K562 (cell line): ENCODE measurements around the gene CRY2. TPM values are rescaled to one million over a fixed set of nuclear protein-coding genes. Genes with fewer than 3 reads are reported as not detected.

ENCODE experiments used
- CBX2 ChIP-seq: fragments of 200-600 bp; sonication (generic); IDR thresholded peaks from one replicate; pipeline ENCODE4 v1.6.1; 2012; ENCODE audit warnings: mild to moderate bottlenecking, low read length, inconsistent platforms; ENCODE audit not compliant: insufficient read depth, poor library complexity, severe bottlenecking
- CREM ChIP-seq: IDR thresholded peaks from 2 replicates; pipeline ENCODE4 v1.6.1; 2014; ENCODE audit warnings: antibody characterized with exemption, low read depth
- HDAC1 ChIP-seq, 2 experiments: fragments of 450-650 bp; IDR thresholded peaks; 2 replicates each; pipeline ENCODE4 v1.6.1; 2016 to 2017; ENCODE audit warnings: inconsistent platforms in 1 of 2, mild to moderate bottlenecking in 1 of 2, moderate library complexity in 1 of 2
- KAT7 ChIP-seq: sonication (generic); formaldehyde crosslinking; IDR thresholded peaks from 2 replicates; pipeline ENCODE4 v1.8.0; 2022; ENCODE audit warnings: missing genetic modification reagents, mild to moderate bottlenecking, borderline replicate concordance
- MYC ChIP-seq, 2 experiments: fragments of 250-450 bp in 1 of 2; sonication (Bioruptor Pico) in 1 of 2; IDR thresholded peaks; 2 replicates each; pipeline versions ENCODE4 v1.5.1 to v1.6.1; 2012 to 2021; ENCODE audit warnings: low read depth in 2 of 2, borderline replicate concordance in 1 of 2, improper control_type of control experiment in 1 of 2, low read length in 1 of 2, mild to moderate bottlenecking in 1 of 2, moderate library complexity in 1 of 2
- POLR2A ChIP-seq: fragments of 450-650 bp; conservative IDR thresholded peaks from 2 replicates; pipeline ENCODE4 v1.6.1; 2016
- SOX6 ChIP-seq: fragments of 450-650 bp; IDR thresholded peaks from 2 replicates; pipeline ENCODE4 v1.6.1; 2014; ENCODE audit warnings: mild to moderate bottlenecking
- SUPT5H ChIP-seq: fragments of 450-650 bp; IDR thresholded peaks from 2 replicates; pipeline ENCODE4 v1.6.1; 2016
- ZFX ChIP-seq: sonication (generic); formaldehyde crosslinking; IDR thresholded peaks from 2 replicates; pipeline ENCODE4 v1.8.0; 2022; ENCODE audit warnings: mild to moderate bottlenecking, missing genetic modification reagents, moderate library complexity
- ZNF263 ChIP-seq: sonication (generic); formaldehyde crosslinking; IDR thresholded peaks from 2 replicates; pipeline ENCODE4 v1.8.0; 2022; ENCODE audit warnings: mild to moderate bottlenecking, missing genetic modification reagents, borderline replicate concordance
- ZNF41 ChIP-seq: fragments of 250-450 bp; sonication (Bioruptor Pico); conservative IDR thresholded peaks from 2 replicates; pipeline ENCODE4 v1.4.0; 2020; ENCODE audit warnings: mild to moderate bottlenecking
- polyA plus RNA-seq, 8 experiments: library from polyadenylated mRNA; depleted of rRNA in 4 of 8; stranded (reverse) in 5 of 8; unstranded in 3 of 8; fragments of >200 nt; fragmentation: Nextera tagmentation in 2 of 8; fragmentation: Illumina TruSeq in 1 of 8; extraction: Ambion mirVana in 2 of 8; extraction: Trizol in 1 of 8; gene quantifications; 2 replicates each; pipeline versions ENCODE4 v1.2.1 to v1.2.3, GENCODE V29; 2011 to 2014; ENCODE audit warnings: inconsistent platforms in 1 of 8, missing spikeins in 1 of 8
- total RNA-seq, 7 experiments: library from RNA; depleted of rRNA in 6 of 7; stranded (reverse); fragments of >200 nt in 6 of 7; fragmentation: Illumina TruSeq in 2 of 7; extraction: Trizol in 2 of 7; gene quantifications; 2 replicates each; pipeline versions ENCODE4 v1.2.1 to v1.2.3, GENCODE V29; 2011 to 2021; ENCODE audit warnings: low replicate concordance in 1 of 7
- TF ChIP-seq, protein P1 (sequence below): fragments of 450-650 bp; IDR thresholded peaks from 2 replicates; pipeline ENCODE4 v1.6.1; 2016; ENCODE audit warnings: borderline replicate concordance
- TF ChIP-seq, protein P2 (sequence below): fragments of 450-650 bp; IDR thresholded peaks from 2 replicates; pipeline ENCODE4 v1.6.1; 2016; ENCODE audit warnings: antibody characterized with exemption
- TF ChIP-seq, protein P3 (sequence below), 3 experiments: fragments of 200-800 bp in 1 of 3; fragments of 250-450 bp in 1 of 3; fragments of 450-650 bp in 1 of 3; sonication (Bioruptor Pico) in 1 of 3; sonication (Bioruptor generic) in 1 of 3; formaldehyde crosslinking in 1 of 3; IDR thresholded peaks; 2 replicates each; pipeline versions ENCODE4 v1.6.1 to v1.8.0; 2016 to 2022; ENCODE audit warnings: mild to moderate bottlenecking in 2 of 3, missing genetic modification characterization in 2 of 3, missing compliant biosample characterization in 1 of 3, moderate library complexity in 1 of 3
- TF ChIP-seq, protein P4 (sequence below): sonication (generic); formaldehyde crosslinking; IDR thresholded peaks from 2 replicates; pipeline ENCODE4 v1.9.0; 2022; ENCODE audit warnings: mild to moderate bottlenecking, missing genetic modification reagents

The CRY2 gene
- total and polyA plus RNA-seq, 9 of the 15 experiments (the other 6 are each of a cell fraction or from before 2014, with no cell fraction given): 2.3 to 23.9 (median 14.8) TPM

DNA sequence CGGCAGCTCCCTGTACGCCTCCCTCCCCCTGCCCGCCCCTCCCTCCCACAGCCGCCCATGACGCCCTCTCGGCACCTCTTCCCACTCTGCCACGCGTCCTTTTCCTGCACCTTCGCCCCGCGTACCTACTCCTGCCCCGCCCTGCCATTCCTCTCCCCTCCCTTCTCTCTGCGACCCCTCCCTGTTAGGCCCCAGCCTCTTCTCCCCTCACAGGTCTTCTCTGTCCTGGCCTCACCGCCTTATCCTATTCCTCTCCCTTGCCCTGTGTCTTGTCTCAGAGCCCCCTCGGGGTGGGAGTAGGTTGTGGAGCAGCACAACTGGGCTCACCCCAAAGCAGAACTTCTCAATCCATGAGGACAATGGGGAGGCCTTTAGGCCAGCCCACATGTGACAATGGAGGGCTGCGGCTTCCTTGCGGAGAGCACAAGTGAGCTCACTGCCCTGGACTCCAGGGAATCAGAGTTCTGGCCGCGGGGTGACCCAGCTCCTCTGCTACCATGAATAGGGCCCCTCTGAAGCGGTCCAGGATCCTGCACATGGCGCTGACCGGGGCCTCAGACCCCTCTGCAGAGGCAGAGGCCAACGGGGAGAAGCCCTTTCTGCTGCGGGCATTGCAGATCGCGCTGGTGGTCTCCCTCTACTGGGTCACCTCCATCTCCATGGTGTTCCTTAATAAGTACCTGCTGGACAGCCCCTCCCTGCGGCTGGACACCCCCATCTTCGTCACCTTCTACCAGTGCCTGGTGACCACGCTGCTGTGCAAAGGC lies 41.8 kb upstream of the CRY2 start (continued):
- TF ChIP-seq, protein P1, sequence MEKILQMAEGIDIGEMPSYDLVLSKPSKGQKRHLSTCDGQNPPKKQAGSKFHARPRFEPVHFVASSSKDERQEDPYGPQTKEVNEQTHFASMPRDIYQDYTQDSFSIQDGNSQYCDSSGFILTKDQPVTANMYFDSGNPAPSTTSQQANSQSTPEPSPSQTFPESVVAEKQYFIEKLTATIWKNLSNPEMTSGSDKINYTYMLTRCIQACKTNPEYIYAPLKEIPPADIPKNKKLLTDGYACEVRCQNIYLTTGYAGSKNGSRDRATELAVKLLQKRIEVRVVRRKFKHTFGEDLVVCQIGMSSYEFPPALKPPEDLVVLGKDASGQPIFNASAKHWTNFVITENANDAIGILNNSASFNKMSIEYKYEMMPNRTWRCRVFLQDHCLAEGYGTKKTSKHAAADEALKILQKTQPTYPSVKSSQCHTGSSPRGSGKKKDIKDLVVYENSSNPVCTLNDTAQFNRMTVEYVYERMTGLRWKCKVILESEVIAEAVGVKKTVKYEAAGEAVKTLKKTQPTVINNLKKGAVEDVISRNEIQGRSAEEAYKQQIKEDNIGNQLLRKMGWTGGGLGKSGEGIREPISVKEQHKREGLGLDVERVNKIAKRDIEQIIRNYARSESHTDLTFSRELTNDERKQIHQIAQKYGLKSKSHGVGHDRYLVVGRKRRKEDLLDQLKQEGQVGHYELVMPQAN: peak; percentile 74
- 0 out of 2 replicates have a peak, but pooled peaks have one; percentile 19 for TF ChIP-seq ZNF263
- TF ChIP-seq KAT7 (CRISPR knock-in tag): 0 out of 2 replicates have a peak, but pooled peaks have one; percentile 45
- 0 out of 2 replicates have a peak, but pooled peaks have one; percentile 1 for TF ChIP-seq CREM
- TF ChIP-seq, protein P2, sequence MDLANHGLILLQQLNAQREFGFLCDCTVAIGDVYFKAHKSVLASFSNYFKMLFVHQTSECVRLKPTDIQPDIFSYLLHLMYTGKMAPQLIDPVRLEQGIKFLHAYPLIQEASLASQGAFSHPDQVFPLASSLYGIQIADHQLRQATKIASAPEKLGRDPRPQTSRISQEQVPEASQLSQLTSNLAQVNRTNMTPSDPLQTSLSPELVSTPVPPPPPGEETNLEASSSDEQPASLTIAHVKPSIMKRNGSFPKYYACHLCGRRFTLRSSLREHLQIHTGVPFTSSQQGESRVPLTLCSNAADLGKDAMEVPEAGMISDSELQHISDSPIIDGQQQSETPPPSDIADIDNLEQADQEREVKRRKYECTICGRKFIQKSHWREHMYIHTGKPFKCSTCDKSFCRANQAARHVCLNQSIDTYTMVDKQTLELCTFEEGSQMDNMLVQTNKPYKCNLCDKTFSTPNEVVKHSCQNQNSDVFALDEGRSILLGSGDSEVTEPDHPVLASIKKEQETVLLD: 0 out of 2 replicates have a peak, but pooled peaks have one; percentile 21
- TF ChIP-seq SUPT5H: 0 out of 2 replicates have a peak, but pooled peaks have one; percentile 1
- TF ChIP-seq SOX6: 0 out of 2 replicates have a peak, but pooled peaks have one; percentile 14
- TF ChIP-seq ZFX (CRISPR knock-in tag): peak; percentile 62
- TF ChIP-seq, protein P3, sequence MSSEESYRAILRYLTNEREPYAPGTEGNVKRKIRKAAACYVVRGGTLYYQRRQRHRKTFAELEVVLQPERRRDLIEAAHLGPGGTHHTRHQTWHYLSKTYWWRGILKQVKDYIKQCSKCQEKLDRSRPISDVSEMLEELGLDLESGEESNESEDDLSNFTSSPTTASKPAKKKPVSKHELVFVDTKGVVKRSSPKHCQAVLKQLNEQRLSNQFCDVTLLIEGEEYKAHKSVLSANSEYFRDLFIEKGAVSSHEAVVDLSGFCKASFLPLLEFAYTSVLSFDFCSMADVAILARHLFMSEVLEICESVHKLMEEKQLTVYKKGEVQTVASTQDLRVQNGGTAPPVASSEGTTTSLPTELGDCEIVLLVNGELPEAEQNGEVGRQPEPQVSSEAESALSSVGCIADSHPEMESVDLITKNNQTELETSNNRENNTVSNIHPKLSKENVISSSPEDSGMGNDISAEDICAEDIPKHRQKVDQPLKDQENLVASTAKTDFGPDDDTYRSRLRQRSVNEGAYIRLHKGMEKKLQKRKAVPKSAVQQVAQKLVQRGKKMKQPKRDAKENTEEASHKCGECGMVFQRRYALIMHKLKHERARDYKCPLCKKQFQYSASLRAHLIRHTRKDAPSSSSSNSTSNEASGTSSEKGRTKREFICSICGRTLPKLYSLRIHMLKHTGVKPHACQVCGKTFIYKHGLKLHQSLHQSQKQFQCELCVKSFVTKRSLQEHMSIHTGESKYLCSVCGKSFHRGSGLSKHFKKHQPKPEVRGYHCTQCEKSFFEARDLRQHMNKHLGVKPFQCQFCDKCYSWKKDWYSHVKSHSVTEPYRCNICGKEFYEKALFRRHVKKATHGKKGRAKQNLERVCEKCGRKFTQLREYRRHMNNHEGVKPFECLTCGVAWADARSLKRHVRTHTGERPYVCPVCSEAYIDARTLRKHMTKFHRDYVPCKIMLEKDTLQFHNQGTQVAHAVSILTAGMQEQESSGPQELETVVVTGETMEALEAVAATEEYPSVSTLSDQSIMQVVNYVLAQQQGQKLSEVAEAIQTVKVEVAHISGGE (CRISPR knock-in tag; IDR thresholded peaks at IDR 0.05): peak in 1 of 3 experiments; percentile 16; a peak in 1 of 6 replicates
- TF ChIP-seq MYC (IDR thresholded peaks at IDR 0.05; ENCODE audit: low read depth, low read length): peak; percentile 10; the same call in 1 of the 2 replicates
- 0 out of 2 replicates have a peak, but pooled peaks have one; percentile 25 for TF ChIP-seq MYC (CRISPR knock-in tag; IDR thresholded peaks at IDR 0.05; ENCODE audit: borderline replicate concordance, low read depth)
- TF ChIP-seq, protein P4, sequence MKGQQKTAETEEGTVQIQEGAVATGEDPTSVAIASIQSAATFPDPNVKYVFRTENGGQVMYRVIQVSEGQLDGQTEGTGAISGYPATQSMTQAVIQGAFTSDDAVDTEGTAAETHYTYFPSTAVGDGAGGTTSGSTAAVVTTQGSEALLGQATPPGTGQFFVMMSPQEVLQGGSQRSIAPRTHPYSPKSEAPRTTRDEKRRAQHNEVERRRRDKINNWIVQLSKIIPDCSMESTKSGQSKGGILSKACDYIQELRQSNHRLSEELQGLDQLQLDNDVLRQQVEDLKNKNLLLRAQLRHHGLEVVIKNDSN (CRISPR knock-in tag): peak; percentile 55
- no peak for TF ChIP-seq CBX2
- TF ChIP-seq POLR2A: peak; percentile 27; the same call in 1 of the 2 replicates
- TF ChIP-seq ZNF41: no peak
- peak in 1 of 2 experiments; percentile 84; a peak in 2 of 4 replicates for TF ChIP-seq HDAC1 (IDR thresholded peaks at IDR 0.05)
